DMS53 treated with DMSO at 0.1 percent for 48 hours (cell line): ENCODE measurements around the gene NAV2.

ENCODE experiments used
- DNase-seq: peaks from one replicate; lab custom pipeline; 2025; ENCODE audit not compliant: unreplicated experiment; lab: John Stamatoyannopoulos, UW

NAV2 gene

DNA sequence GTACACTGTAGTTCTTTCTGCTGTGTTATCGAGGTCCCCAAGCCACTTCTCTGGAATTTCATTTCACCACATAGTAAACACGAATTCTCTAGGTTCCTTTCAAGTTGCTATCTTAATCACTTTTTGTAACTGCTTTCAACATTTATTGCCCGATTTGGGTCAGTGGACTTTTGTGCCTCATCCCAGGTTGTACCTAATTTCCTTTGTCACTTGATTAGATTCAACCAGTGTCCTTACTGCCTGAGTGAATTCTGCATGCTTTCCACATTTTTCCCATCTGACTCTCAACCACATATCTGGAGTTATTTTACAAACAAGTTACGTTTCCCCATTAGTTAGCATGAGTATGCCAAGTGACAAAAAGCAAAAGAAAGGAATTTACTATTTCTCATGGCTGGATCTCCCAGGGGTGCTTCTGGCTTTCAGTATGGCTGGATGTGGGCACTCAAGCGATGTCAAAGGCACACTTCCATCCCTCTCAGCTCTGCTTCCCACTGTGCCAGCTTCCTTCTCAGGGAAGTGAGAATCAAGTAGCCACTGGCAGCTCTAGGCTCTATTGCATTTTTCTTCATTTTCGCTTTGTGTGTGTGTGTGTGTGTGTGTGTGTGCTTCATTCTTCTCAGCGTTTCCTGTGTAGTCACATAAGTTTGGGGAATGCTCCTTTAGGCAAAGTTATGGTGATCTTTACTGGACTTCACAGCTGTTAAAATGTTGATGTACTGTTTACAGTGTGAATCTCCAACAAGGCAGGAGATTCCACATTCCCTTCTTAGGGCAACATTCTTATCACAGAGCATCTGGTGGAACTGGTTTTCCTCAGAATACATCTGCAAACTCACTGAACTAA, 318.7 kb downstream of the NAV2 start:
- peak; percentile 40 for DNase-seq

DNA sequence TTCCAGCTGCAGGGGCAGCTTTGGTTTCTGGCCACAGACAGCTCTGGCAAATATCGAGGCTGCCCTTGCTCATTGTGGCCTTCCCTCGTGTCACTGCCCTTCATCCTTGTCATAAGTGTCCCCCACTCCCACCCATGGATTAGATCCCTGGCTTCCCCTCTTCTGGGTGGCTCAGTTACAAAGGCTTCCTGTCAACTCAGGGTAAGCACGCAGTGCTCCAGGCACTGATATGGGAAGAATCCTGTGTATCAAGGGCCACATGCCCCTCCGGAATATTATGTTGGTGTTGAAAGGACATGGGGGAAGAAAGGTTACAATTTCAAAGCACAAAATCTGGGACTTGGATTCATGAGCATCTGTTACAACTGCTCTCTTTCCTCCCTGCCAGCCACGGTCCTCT, 319.5 kb downstream of the NAV2 start:
- no peak for DNase-seq

DNA sequence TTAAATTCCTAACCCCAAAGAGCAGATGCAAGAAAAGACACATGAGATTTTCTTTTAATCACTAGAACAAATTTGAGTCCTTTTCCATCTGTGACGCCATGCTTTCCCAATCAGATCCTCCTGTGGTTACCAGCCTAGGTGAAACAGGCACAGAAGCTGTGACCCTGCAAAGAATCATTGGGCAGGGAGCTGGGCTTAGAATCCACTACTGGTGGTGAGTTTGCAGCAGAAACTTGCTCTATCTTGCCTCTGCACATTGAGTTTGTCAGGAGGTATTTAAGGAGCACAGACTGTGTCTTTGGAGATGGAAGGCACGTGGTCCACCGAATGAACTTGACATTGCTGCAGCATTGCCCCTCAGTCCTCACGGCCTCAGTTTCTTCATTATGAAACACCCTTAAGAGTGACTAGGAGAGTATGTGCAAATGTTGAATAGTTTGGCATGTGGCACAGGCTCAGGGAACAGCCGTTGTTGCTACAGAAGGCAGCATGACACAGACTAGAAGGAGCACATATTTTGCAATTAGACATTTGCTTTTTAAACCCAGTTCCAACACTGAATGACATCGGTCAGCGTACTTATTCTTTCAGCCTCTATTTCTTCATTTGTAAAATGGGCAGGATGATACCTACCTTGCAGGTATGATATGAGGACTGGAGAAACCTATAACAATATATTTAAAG, 320.1 kb downstream of the NAV2 start:
- DNase-seq, result no peak

DNA sequence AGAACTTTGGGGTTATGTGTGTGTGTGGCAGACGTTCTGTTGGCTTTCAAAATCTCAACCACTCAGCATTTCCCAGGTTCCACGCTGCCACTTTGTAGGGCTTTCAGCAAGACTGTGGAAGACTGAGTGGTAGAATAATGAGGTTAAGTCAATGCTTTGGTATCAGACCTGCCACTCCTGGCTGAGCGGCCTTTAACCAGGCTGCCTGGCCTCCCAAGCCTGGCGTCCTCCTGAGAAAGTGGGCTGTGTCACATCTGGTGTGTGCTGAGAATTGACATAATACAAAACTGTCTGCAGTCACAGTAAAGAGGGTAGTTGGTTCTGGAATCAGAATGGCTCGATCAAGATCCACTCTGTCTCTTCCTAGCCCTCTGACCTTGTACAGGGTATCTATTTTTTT, 321.2 kb downstream of the NAV2 start:
- no peak for DNase-seq

DNA sequence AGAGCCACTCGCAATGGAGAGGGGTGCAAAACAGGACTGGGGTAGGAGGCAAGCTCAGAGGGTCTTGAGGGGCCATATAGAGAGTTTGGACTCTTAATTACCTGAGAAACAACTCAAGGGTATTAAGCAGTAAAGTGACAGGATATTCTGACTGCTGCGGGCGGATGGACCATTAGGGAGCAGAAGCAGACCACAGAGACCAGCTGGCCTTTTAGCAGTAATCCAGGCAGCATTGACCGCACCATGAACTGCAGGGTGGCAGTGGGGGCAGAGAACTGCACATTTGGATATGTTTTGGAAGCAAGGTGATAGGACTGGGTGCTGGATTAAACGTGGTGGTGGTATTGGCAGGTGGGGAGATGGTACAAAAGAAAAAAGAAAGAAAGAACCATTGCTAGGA, 322.3 kb downstream of the NAV2 start:
- DNase-seq, result no peak

DNA sequence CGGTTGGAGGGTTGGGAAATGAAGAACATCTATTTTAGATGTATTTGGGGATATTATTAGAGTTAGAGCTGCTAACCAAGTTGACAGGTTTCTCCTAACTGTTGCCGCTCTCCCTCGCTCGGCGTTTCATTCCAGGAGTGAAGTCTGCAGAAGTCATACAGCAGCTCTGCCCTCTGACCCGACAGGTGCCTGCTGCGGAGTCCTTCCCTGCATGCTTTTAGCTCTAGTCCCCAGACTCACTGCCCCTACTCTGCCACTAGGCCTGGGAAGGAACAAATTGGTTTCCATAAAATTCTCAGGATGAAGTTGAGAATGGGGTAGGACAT, 322.7 kb downstream of the NAV2 start:
- no peak for DNase-seq

DNA sequence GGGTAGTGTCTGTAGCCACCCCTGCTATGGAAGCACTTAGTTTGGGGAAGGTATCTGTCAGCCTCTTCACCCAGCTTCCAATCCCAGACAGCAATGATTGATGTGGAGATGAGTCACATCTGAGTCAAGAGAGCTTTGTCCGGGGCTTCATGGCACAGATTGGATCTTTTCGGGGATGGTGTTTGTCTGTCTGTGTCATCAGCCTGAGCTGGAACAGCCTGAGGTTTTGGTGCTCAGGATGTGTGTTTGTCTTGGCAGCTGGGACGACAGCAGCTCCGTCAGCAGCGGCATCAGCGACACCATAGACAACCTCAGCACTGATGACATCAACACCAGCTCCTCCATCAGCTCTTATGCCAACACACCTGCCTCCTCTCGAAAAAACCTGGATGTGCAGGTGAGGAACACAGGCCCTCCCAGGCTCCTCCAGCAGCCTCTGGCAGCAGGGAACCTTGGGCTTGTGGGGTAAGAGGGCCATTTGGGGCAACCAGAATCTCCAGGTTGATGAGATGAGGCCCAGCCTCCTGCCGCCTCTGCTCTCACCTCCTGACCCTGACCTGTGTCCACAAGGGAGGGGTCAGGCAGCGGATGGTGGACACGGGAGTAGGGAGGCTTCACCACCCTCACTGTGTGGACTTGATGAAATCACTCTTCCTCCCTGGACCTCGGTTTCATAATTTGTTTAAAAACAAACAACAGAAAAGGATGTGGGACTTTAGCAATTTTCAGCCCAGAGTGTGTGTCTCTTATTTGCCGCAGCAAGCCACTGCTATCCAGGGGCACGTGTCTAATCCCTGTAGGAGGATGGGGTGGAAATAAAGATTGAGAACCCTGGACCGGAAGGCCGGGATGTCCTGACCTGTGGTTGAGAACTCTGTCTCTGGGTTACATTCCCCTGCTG, 323.3 kb downstream of the NAV2 start:
- DNase-seq, result peak; percentile 99

DNA sequence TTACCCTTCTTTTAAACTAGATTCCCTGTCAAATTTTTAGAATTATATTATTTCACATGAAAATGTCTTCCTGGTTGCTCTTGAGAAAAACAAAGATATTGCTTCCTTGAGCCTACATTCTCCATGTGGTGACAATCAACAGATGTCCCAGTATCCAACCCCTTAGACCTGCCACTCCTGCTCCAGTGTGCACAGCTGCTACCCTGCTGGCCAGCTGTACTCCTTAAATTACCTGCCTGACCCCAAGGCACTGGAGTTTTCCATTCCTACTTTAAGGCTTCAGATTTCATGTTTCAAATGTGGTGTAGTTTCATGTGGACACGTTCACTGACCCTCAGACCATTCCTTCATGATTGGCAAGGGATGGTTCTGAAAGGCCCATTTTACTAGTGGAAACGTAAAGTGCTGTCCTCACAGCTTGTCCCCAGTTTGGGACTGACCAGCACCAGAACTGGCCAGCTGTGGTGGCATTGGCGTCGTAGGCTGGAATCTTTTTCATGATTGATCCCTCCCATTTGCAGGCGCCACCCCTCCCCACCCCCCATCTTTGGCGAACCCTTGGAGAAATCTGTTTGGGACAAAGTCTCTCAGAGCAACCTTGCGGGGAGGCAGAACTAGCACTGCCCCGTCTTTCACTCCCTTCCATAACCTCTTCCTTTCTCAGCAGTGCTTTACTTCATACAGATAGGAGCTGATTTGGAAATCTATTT, 324.1 kb downstream of the NAV2 start:
- peak; percentile 78 for DNase-seq

DNA sequence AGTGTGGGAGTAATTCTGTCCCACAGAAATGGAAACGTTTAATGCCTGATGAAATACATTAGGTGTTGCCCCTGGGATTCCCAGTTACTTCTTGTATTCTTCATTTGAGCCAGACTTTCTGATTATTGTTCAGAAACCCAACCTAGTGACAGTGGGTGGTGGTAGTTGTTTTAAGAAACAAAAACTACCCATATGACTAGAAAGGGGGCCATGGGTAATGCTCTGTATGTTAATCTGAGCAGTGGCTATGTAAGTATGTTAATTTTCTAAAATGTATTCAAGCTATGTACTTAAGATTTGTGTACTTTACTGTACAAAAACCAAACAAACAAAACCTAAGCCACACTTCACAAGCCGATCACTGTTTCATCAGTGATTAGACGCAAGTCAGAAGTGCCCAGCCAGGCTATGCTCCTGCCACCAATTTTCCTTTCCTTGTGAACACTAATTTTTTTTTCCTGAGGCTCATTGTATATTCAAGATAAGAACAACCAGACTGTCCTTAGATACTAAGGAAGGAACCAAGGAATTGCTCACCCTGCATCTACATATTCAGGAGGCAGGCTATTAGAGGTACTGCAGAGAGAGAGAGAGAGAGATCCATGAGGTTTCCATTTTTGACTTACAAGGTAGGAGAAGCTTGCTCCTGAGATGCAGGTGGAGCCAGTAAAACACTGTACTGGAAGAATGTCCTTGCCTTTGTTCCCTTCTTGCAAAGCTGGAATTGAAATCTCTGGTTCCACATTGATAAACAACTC, 324.9 kb downstream of the NAV2 start:
- DNase-seq, result peak; percentile 31

DNA sequence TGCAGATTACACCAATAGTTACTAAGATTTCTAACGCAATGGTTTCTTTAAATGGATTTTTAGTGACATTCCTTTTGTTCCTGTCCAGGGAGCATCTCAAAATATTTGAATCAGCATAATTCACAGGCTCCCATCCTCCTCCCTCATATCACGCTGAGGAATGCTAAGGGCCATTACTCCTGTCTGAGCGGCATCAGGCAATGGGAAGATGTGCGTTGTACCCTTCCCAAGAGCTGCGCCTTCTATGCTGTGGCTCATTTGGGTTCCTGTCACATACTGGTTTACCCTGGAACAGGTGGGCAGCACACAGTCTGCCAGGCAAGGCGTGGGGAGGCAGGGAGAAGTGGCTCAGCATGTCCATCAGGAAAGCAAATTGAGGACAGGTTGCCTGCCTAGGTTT, 325.8 kb downstream of the NAV2 start:
- DNase-seq, result no peak

DNA sequence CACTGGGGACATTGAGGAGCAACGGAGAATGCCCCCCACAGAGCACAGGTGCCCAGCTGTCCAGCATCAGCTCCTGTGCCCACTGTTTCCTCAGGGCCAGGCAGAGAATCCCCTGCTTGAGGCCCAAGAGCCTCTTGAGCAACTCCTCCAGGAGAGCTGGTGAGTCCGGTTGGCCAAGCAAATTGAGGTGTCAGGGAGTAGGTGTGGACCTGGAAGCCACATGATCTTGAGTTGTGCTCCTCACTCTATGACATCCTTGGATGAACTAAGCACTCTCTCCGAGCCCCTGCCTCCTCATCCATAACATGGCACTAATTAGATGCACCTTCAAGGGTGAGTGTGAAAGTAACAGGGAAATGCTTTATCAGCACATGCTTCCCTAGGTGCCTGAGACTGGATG, 326.3 kb downstream of the NAV2 start:
- DNase-seq, result no peak

DNA sequence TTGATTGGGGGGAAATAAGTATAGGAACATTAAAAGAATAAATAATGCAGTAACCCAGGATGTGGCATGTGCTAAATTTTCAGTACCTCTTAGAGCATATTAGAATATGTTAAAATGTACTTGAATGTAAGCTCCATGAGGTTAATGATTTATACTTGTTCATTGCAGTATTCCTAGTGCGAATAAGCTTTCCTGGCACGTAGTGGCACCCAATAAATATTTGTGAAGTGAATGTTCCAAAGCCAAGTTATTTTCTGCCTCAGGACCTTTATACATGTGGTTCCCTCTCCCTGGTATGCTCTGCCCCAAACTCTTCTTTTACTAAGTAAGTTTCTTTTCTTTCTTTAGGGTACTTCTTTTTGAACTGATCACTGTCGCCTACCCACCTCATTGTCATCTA, 328.9 kb downstream of the NAV2 start:
- no peak for DNase-seq

DNA sequence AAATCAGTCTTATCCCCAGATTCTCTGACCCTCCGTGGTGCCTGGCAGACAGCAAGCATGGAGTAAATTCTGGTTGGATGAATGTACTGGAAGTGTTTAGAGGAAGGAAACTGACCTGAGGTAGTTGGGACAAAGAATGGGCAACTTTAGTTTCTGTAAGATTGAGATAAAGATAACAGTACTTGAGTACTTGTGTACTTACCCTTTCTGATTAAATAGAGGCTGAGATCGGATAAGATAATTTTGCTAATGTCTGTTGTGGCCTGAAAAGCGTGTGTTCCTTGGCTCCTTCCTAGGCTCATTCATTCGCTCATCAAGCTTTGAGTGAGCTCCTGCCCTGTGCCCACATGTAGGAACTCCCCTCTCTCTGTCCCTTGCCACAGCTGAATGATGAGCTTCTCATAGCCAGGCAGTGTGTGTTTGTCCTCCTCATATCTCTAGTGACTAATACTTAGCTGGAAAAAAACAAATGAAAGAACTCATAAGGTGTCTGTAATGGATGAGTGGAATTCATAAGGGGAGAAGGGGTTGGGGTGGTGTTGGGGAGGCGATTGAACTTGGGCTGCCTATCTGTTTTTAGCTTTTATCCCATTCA, 329.5 kb downstream of the NAV2 start:
- DNase-seq, result no peak

DNA sequence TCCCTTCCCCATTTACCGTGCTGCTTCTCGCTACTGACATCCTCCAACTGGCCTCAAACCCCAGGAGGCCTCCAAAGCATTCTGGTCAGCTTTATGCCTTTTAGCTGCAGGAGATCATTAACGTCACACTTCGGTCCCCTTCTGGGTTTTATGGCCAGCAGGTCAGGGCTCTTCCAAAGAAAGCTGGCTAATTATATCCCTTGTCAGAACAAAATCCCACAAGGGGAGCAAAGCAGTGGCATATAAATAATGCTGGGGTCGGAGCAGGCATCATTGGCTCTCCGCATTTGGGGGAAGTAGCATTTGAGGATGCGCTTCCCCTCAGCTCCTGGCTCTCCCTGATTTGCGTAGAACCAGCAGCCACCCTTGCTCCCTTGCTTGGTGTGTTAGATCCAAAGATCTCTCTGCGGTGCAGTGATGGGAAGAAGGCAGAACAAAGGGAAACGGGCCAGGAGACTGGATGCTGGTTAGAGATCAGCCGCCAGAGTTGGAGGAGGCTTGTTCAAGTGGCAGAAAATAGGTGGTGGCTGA, 330.2 kb downstream of the NAV2 start:
- DNase-seq, result no peak

DNA sequence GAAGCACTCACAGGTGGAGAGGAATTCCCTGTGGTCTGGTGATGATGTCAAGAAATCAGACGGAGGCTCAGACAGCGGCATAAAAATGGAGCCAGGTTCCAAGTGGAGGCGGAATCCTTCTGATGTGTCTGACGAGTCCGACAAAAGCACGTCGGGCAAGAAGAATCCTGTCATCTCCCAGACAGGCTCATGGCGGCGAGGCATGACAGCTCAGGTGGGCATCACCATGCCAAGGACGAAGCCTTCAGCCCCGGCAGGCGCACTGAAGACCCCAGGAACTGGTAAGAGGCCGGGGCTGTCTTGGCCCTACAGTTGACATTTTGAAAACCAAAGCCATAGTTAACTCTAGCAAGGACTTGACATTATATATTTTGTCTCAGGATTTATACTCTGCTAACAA, 331.4 kb downstream of the NAV2 start:
- no peak for DNase-seq

DNA sequence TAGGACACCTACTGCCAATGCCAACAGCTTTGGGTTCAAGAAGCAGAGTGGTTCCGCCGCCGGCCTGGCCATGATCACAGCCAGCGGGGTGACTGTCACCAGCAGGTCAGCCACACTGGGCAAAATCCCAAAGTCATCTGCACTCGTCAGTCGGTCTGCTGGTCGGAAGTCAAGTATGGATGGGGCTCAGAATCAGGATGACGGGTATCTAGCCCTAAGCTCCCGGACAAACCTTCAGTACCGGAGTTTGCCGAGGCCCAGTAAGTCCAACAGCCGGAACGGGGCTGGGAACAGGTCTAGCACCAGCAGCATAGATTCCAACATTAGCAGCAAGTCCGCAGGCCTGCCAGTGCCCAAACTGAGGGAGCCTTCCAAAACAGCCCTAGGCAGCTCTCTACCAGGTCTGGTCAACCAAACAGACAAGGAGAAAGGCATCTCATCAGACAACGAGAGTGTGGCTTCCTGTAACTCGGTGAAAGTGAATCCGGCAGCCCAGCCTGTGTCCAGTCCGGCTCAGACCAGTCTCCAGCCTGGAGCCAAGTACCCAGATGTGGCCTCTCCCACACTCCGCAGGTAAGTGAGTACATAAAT, 332.6 kb downstream of the NAV2 start:
- DNase-seq, result no peak

DNA sequence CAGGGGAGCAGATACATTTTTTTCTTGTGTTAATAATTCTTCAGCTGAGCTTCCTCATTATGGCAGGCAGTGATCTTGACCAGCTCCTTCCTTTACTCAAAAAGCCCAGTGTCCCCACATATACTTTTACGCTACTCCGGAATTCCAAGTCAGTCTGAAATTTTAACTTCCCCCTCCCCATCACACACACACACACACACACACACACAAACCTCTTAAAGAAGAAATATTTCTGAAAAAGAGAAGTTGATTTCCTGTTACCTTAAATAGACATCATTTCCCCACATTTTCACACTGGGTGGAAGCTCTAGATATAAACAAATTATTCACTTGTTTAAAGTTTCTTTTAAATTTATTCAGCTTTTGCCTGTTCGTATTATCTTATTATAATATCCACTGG, 333.8 kb downstream of the NAV2 start:
- DNase-seq, result no peak

DNA sequence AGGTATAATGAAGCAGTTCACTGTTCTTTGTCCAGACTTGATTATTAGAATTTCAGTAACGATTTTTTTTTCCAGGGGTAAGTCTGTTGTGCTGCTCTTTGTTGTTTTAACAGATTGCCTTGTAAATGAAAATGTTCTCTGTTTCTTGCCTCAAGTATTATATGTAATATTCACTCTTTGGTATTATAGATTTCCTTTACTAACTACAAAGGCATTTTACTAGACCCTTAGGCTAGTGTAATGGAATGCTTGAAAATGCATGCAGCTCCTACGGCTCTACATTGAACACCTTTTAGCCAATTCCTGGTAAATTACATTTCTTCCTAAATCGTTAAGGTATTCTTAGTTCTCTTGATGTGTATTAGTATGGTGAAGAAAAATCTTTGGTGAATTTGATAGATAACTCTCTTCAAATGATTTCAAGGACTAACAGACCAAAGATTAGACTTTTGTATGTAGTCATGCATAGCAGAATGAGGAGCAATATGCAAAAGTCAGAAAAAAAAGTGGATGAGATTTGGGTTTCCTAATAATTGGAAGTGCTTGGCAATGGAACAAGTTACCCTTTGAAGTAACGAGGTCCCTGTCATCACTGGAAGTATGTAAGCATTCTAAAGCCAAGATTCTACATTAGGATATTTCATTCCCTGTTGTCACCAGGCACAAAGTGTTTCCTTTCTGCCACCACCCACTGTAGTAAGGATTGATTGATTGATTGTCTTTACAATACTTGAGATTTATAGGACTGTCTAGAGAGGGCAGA, 334.6 kb downstream of the NAV2 start:
- DNase-seq, result no peak

DNA sequence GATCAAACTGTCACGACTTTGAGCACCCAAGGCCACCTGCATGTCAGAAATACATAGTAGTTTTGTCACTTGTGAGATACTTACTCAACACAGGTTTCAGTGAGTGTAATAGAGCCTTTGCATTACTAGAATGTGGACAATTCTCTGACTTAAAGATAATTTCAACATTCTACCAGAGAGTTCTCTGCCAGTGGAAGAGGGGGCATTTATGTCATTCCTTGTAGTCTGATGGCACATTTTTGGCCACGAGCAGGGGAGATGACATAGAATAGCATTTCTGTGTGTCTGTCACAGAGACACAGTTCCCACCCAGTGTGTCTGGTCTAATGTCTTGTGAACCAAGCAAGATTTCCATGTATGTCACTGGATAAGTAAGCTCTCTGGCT, 335.1 kb downstream of the NAV2 start:
- DNase-seq, result no peak
